Fibroblast of villous mesenchyme (primary cell): ENCODE data around the gene SH2D7. TPM values are rescaled to one million over a fixed set of nuclear protein-coding genes. Genes with fewer than 3 reads are reported as not detected.

Experiments
- DNase-seq: peaks from one replicate; pipeline ENCODE4 v3.0.0-alpha.2; 2010; ENCODE audit warnings: low read depth
- H3K4me3 ChIP-seq: 2 replicates; pipeline ENCODE4 v1.5.1; 2011; ENCODE audit warnings: low read depth, mild to moderate bottlenecking, low read length
- total RNA-seq: library from RNA; depleted of rRNA; stranded (reverse); fragments of >200 nt; gene quantifications from 2 replicates; pipeline ENCODE4 v1.2.3, GENCODE V29; 2012
- TF ChIP-seq, protein P1 (sequence below): IDR thresholded peaks from 2 replicates; pipeline ENCODE4 v1.5.1; 2012; ENCODE audit warnings: low read depth, mild to moderate bottlenecking, low read length; ENCODE audit not compliant: insufficient read depth

The SH2D7 gene
- total RNA-seq, 1 donor = not detected

DNA sequence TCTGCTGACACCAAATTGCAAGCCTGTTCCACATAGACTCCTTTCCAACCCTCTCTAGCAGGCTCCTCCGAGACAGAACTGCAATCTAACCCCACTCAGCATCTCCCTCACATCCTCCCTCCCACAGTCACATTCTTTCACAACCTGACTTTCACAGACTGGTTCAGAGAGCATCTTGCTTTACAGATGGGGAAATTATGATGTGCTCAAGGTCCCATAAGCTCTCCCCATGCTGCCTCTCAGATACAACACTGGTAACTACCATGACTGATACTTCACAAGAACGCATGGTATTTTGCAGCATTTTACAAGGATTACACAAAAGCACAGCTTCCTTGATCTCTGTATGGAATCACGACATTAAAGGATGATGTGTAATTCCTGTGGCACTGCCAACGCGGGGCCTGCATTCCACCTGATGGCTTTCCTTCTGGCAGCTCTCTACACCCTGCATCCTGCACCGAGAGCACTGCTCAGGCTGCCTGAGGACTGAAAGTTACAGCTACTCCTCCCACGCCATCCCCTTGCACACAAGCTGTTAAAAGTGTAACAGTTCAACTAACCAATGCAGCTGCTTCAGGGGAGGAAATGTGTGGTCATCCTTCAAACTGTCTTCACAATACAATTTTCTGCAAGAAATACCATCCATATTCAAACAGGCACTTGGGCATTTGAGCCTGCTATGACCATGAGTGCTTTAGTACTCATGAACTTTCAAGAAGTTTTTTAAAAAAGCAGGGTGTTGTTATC, 42.5 kb upstream of the SH2D7 start:
- TF ChIP-seq, protein P1, sequence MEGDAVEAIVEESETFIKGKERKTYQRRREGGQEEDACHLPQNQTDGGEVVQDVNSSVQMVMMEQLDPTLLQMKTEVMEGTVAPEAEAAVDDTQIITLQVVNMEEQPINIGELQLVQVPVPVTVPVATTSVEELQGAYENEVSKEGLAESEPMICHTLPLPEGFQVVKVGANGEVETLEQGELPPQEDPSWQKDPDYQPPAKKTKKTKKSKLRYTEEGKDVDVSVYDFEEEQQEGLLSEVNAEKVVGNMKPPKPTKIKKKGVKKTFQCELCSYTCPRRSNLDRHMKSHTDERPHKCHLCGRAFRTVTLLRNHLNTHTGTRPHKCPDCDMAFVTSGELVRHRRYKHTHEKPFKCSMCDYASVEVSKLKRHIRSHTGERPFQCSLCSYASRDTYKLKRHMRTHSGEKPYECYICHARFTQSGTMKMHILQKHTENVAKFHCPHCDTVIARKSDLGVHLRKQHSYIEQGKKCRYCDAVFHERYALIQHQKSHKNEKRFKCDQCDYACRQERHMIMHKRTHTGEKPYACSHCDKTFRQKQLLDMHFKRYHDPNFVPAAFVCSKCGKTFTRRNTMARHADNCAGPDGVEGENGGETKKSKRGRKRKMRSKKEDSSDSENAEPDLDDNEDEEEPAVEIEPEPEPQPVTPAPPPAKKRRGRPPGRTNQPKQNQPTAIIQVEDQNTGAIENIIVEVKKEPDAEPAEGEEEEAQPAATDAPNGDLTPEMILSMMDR = no peak
- DNase-seq = peak; percentile 79
- no peak overlapping the region for H3K4me3 ChIP-seq

DNA sequence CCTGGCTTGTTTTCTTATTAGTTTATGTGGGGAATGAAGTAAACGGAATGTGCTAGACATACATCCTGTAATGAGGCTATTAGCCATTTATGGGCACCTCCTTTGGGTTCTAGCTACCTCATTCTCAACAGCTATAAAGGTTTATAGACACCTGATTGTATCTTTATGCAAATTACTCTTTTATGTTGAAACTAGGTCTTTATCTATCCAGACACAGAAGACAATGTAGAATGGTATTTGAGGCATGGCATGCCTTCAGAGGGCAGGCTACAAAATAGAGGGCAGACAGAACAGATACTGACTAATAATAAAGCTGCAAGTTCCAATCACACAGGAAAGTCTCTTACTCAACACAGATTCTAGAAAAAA, 41.9 kb upstream of the SH2D7 start:
- TF ChIP-seq, protein P1 = no peak
- DNase-seq = no peak
- no peak overlapping the region for H3K4me3 ChIP-seq

DNA sequence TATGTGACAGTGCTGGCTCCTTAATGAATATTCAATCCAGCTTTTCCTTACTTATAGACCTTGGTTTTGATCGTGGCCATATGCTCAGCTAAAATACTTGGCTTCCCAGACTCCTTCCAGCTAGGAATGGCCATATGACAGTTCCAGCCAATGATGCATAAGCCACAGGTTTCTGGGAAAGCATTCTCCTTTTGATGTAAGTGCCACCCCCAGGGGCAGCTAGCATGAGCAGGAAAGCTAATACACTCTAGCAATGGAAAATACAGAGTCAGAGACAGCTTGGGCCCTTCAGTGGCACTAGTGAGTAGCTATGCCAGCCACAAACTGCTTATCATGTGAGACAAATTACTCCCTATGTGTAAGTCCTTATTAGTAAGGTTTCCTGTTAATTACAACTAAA, 41.5 kb upstream of the SH2D7 start:
- TF ChIP-seq, protein P1 = no peak
- no peak overlapping the region for H3K4me3 ChIP-seq
- DNase-seq = no peak

- H3K4me3 ChIP-seq = no peak overlapping the region
- no peak for DNase-seq
- TF ChIP-seq, protein P1 = no peak
Measured at GRCh38 chr15:78051596-78051995, 40.8 kb upstream of the SH2D7 start.

GRCh38 chr15:78052001-78052401, 40.4 kb upstream of the SH2D7 start:
- H3K4me3 ChIP-seq = no peak overlapping the region
- DNase-seq = peak; percentile 47
- TF ChIP-seq, protein P1 = no peak

- TF ChIP-seq, protein P1 = no peak
- DNase-seq = no peak
- H3K4me3 ChIP-seq = no peak overlapping the region
Measured at GRCh38 chr15:78052545-78052944, 39.8 kb upstream of the SH2D7 start.

GRCh38 chr15:78054518-78054917, 37.8 kb upstream of the SH2D7 start:
- H3K4me3 ChIP-seq = no peak overlapping the region
- TF ChIP-seq, protein P1 = no peak
- DNase-seq = no peak
